B cell (primary cell): ENCODE results near the gene TOM1L1.

Source experiments
- EZH2 ChIP-seq: IDR thresholded peaks from 2 replicates; pipeline ENCODE4 v1.6.1; 2012; ENCODE audit warnings: borderline replicate concordance, low read depth, mild to moderate bottlenecking, moderate library complexity, low read length; ENCODE audit not compliant: insufficient read depth, poor library complexity, severe bottlenecking
- TF ChIP-seq, protein P1 (sequence below): fragments of 200-600 bp; IDR thresholded peaks from one replicate; pipeline ENCODE4 v1.8.0; 2022; ENCODE audit warnings: antibody characterized with exemption, mild to moderate bottlenecking

DNA sequence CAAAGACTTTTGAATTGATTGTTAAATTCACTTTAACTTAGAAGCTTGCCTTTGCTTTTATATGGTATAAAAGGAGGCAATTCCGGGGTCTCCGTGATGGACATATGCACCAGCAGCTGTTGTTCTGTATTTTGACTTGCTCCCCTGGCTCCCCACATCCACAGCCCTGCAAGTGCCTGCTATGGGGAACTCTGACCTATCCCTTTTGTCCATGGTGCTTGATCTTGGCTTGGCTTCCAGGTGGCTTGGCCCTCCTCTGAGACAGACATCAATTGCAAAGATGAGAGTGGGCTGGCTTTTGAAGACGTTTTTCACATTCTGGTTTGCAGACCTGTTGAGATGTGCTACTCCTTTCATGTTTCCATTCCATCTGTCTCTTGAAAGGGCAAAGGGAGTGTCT lies 26.9 kb downstream of the TOM1L1 start:
- TF ChIP-seq, protein P1, sequence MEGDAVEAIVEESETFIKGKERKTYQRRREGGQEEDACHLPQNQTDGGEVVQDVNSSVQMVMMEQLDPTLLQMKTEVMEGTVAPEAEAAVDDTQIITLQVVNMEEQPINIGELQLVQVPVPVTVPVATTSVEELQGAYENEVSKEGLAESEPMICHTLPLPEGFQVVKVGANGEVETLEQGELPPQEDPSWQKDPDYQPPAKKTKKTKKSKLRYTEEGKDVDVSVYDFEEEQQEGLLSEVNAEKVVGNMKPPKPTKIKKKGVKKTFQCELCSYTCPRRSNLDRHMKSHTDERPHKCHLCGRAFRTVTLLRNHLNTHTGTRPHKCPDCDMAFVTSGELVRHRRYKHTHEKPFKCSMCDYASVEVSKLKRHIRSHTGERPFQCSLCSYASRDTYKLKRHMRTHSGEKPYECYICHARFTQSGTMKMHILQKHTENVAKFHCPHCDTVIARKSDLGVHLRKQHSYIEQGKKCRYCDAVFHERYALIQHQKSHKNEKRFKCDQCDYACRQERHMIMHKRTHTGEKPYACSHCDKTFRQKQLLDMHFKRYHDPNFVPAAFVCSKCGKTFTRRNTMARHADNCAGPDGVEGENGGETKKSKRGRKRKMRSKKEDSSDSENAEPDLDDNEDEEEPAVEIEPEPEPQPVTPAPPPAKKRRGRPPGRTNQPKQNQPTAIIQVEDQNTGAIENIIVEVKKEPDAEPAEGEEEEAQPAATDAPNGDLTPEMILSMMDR: no peak
- TF ChIP-seq EZH2: no peak
